Glomerular visceral epithelial cell (primary cell): ENCODE data around the gene RFFL.
A peak's percentile ranks its signal among the peaks of the same experiment; 100 is the strongest.

Experiments used
- DNase-seq: peaks from one replicate; pipeline ENCODE4 v3.0.0-alpha.2; 2016; ENCODE audit errors: extremely low spot score

RFFL gene

GRCh38 chr17:34974794-34975785 is 88.4 kb downstream of the RFFL start:
- no peak for DNase-seq

- no peak for DNase-seq
These were observed 89.3 kb downstream of the RFFL start for GRCh38 chr17:34974179-34974578.

GRCh38 chr17:34961093-34961911 is 102.2 kb downstream of the RFFL start, which contains the start of the genes CCT6B and ZNF830:
Gene CCT6B, minus strand, starts transcription at chr17:34961460. Its CDS starts 67 bp downstream, at chr17:34961393.
Gene ZNF830, plus strand, starts transcription at chr17:34961540. Its CDS starts 27 bp downstream, at chr17:34961567.
- peak; percentile 89 for DNase-seq

- no peak for DNase-seq
These were observed 105.1 kb downstream of the RFFL start for GRCh38 chr17:34958438-34958837.
